Fibroblast of lung (primary cell): Measurements from ENCODE around the gene EVI5. TPM values are rescaled to one million over a fixed set of nuclear protein-coding genes. Genes with fewer than 3 reads are reported as not detected.
"Not testable (repeated sequence)": the region's sequence is repeated elsewhere in the genome, so short reads cannot be mapped to it uniquely, and the experiment has no call there.

Experiments
- DNase-seq, 2 donors: peaks; one replicate each; pipeline versions ENCODE4 v3.0.0 to v3.0.0-alpha.2; 2010; ENCODE audit warnings: low read depth in 2 of 2
- H2AFZ ChIP-seq: 2 replicates; pipeline ENCODE4 v1.5.1; 2012; ENCODE audit warnings: low read length, control low read depth, inconsistent platforms
- H3K27ac ChIP-seq: 2 replicates; pipeline ENCODE4 v1.5.1; 2011; ENCODE audit warnings: low read length, control low read depth; ENCODE audit not compliant: insufficient read depth
- H3K27me3 ChIP-seq: 2 replicates; pipeline ENCODE4 v1.5.1; 2011; ENCODE audit warnings: mild to moderate bottlenecking, low read length; ENCODE audit not compliant: control insufficient read depth, insufficient read depth
- H3K36me3 ChIP-seq: 2 replicates; pipeline ENCODE4 v1.5.1; 2011; ENCODE audit warnings: low read length; ENCODE audit not compliant: control insufficient read depth, insufficient read depth
- H3K4me1 ChIP-seq: 2 replicates; pipeline ENCODE4 v1.5.1; 2011; ENCODE audit warnings: low read length; ENCODE audit not compliant: control insufficient read depth, insufficient read depth; ENCODE audit errors: extremely low read depth
- H3K4me2 ChIP-seq: 2 replicates; pipeline ENCODE4 v1.5.1; 2011; ENCODE audit warnings: low read length, control low read depth; ENCODE audit not compliant: insufficient read depth; ENCODE audit errors: extremely low read depth
- H3K4me3 ChIP-seq, 4 experiments: fragments of 200-600 bp in 1 of 4; sonication (generic) in 1 of 4; replicated peaks in 1 of 4; 2 replicates each; pipeline ENCODE4 v1.5.1; 2011 to 2016; ENCODE audit warnings: low read length in 4 of 4, low read depth in 3 of 4, mild to moderate bottlenecking in 3 of 4, control low read depth in 2 of 4, inconsistent platforms in 1 of 4, mixed read lengths in 1 of 4; ENCODE audit not compliant: insufficient read depth in 1 of 4; ENCODE audit errors: control extremely low read depth in 1 of 4
- H3K79me2 ChIP-seq: 2 replicates; pipeline ENCODE4 v1.5.1; 2012; ENCODE audit warnings: mild to moderate bottlenecking, low read length, inconsistent platforms; ENCODE audit not compliant: control insufficient read depth, insufficient read depth
- H3K9ac ChIP-seq: 2 replicates; pipeline ENCODE4 v1.5.1; 2011; ENCODE audit warnings: mild to moderate bottlenecking, low read length, control low read depth; ENCODE audit not compliant: insufficient read depth
- H3K9me3 ChIP-seq: 2 replicates; pipeline ENCODE4 v1.5.1; 2012; ENCODE audit warnings: low read depth, low read length; ENCODE audit not compliant: control insufficient read depth, insufficient read depth
- H4K20me1 ChIP-seq: 2 replicates; pipeline ENCODE4 v1.5.1; 2011; ENCODE audit warnings: low read length; ENCODE audit not compliant: control insufficient read depth, insufficient read depth; ENCODE audit errors: extremely low read depth
- CTCF ChIP-seq, 2 donors: IDR thresholded peaks in 1 of 2; conservative IDR thresholded peaks in 1 of 2; 1 replicate in 1 of 2; 2 replicates in 1 of 2; pipeline ENCODE4 v1.5.1; 2011 to 2012; ENCODE audit warnings: low read length in 2 of 2, control low read depth in 1 of 2, inconsistent platforms in 1 of 2, low read depth in 1 of 2, mild to moderate bottlenecking in 1 of 2
- EZH2 ChIP-seq: IDR thresholded peaks from 2 replicates; pipeline ENCODE4 v1.5.1; 2012; ENCODE audit warnings: low read length, control low read depth, mild to moderate bottlenecking; ENCODE audit errors: missing control alignments
- polyA plus RNA-seq, 2 donors: library from polyadenylated mRNA; depleted of rRNA in 1 of 2; stranded (reverse) in 1 of 2; unstranded in 1 of 2; fragments of >200 nt; gene quantifications; 2 replicates each; pipeline ENCODE4 v1.2.1, GENCODE V29; 2011 to 2012; ENCODE audit warnings: missing spikeins in 1 of 2
- total RNA-seq: library from RNA; depleted of rRNA; stranded (reverse); fragments of >200 nt; gene quantifications from 2 replicates; pipeline ENCODE4 v1.2.1, GENCODE V29; 2014

Gene EVI5
- total and polyA plus RNA-seq, 2 donors (not counting 1 experiment from before 2014, with no cell fraction given) = 32.5 to 48.1 TPM

DNA sequence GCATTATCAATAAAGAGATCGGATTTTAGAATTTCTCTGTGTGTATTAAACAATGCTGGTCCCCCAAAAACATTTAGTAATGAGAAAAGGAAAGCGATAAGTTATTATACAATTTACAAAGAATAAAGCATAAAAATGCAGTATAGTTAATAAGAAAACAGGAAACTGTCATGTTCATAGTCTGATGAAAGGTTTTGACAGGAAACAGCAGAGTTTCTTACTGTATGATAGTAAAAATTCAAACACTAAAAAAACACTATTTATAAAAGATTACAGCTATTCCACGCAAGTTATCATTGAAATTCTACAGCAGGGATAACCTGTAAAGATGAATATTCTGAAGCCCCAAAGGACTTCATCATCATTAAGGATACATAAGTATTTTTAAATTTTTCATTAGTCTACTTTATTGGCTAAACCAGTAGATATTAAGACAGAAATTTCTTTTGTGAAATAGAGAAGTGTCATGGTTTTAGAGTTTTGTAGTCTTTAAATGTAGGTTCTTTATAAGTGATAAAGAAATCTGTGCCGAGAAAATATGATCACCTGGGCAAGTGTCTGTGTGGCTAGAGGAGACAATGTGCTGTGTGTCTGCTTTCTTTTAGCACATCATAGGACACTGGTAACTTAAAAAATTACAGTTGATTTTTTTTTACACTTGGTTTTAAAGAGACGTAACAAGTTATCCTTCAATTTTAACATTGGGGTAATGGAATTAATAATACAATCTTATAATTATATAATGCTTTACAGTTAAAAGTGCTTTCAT is 248.5 kb downstream of the EVI5 start:
- peaks cover 3% of the 10 kb centered on the region for H3K4me1 ChIP-seq
- H3K9ac ChIP-seq = no peak overlapping the region
- H3K27ac ChIP-seq = no peak overlapping the region
- no peak for DNase-seq
- TF ChIP-seq EZH2 (no peak), CTCF (conservative IDR thresholded peaks at IDR 0.05 in 1 of 2, IDR thresholded peaks at IDR 0.05 in 1 of 2; ENCODE audit: low read depth in 1 of 2, low read length in 2 of 2) (no peak)
- no peaks in the 10 kb centered on the region for H3K79me2 ChIP-seq
- no peak overlapping the region for H3K4me2 ChIP-seq
- H3K9me3 ChIP-seq = no peaks in the 10 kb centered on the region
- no peaks in the 10 kb centered on the region for H4K20me1 ChIP-seq
- no peak overlapping the region for H3K4me3 ChIP-seq
- H2AFZ ChIP-seq = no peak overlapping the region
- H3K27me3 ChIP-seq = no peaks in the 10 kb centered on the region
- no peaks in the 10 kb centered on the region for H3K36me3 ChIP-seq

DNA sequence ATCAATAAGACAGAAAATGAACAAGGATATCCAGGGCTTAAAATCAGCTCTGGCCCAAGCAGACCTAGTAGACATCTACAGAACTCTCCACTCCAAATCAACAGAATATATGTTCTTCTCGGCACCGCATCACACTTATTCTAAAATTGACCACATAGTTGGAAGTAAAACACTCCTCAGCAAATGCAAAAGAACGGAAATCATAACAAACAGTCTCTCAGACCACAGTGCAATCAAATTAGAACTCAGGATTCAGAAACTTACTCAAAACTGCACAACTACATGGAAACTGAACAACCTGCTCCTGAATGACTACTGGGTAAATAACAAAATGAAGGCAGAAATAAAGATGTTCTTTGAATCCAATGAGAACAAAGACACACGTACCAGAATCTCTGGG is 252.5 kb downstream of the EVI5 start:
- not testable (repeated sequence) for H3K36me3 ChIP-seq, H3K79me2 ChIP-seq, H3K4me3 ChIP-seq, H3K27me3 ChIP-seq, H3K4me2 ChIP-seq, H3K9me3 ChIP-seq, H4K20me1 ChIP-seq, H3K4me1 ChIP-seq, H3K9ac ChIP-seq, H3K27ac ChIP-seq, DNase-seq, H2AFZ ChIP-seq

DNA sequence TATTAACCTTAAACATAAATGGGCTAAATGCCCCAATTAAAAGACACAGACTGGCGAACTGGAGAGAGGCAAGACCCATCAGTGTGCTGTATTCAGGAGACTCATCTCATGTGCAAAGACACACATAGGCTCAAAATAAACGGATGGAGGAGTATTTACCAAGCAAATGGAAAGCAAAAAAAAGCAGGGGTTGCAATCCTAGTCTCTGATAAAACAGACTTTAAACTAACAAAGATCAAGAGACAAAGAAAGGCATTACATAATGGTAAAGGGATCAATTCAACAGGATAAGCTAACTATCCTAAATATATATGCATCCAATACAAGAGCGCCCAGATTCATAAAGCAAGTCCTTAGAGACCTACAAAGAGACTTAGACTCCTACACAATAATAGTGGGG is 253.0 kb downstream of the EVI5 start:
- DNase-seq, H3K27me3 ChIP-seq, H3K4me1 ChIP-seq, H3K79me2 ChIP-seq, H3K36me3 ChIP-seq, H4K20me1 ChIP-seq, H3K9me3 ChIP-seq, H3K9ac ChIP-seq, H2AFZ ChIP-seq, H3K4me2 ChIP-seq, H3K4me3 ChIP-seq, H3K27ac ChIP-seq: not testable (repeated sequence)

DNA sequence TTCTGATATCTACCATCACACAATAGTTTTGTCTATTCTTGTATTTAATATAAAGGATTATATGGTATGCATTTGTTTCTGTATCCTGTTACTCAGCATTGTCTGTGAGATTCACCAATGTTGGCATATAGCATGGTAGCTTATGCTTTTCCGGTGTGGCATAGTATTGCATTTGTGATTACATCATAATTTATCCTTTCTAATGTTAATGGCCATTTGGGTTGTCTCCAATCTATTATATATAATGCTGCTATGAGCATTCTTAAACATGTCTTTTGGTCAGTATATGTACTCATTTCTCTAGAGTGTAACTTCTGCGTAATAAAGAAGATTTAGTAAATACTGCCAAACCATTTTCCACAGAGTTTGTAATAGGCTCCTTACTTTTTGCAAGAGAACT is 257.2 kb downstream of the EVI5 start:
- Histone ChIP-seq H3K9me3 (no peaks in the 10 kb centered on the region), H3K27me3 (no peaks in the 10 kb centered on the region), H3K4me2 (no peak overlapping the region), H3K79me2 (no peaks in the 10 kb centered on the region), H3K4me3 (no peak overlapping the region), H2AFZ (no peak overlapping the region), H3K36me3 (no peaks in the 10 kb centered on the region), H3K9ac (no peak overlapping the region), H3K27ac (no peak overlapping the region), H4K20me1 (no peaks in the 10 kb centered on the region), H3K4me1 (no peaks in the 10 kb centered on the region)
- no peak for DNase-seq
- TF ChIP-seq CTCF (conservative IDR thresholded peaks at IDR 0.05 in 1 of 2, IDR thresholded peaks at IDR 0.05 in 1 of 2; ENCODE audit: low read depth in 1 of 2, low read length in 2 of 2) (no peak), EZH2 (no peak)

DNA sequence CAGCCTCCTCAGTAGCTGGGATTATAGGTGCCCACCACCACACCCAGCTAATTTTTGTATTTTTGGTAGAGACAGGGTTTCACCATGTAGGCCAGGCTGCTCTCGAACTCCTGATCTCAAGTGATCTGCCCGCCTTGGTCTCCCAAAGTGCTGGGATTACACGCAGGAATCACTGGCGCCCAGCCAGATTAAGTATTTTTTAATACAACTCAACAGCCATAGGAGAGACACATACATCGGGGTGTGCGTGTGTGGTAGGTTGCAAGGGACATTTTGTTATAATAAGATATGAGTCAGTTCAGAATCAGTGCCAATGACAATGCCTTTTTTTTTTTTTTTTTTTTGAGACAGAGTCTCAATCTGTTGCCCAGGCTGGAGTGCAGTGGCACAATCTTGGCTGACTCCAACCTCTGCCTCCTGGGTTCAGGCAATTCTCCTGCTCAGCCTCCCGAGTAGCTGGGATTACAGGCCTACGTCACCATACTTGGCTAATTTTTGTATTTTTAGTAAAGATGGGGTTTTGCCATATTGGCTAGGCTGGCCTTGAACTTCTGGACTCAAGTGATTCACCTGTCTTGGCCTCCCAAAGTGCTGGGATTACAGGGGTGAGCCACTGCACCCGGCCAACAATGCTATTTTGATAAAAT is 259.8 kb downstream of the EVI5 start:
- not testable (repeated sequence) for H3K9ac ChIP-seq, H3K36me3 ChIP-seq, H3K27ac ChIP-seq, H2AFZ ChIP-seq, H3K79me2 ChIP-seq, H3K4me1 ChIP-seq, H4K20me1 ChIP-seq, H3K27me3 ChIP-seq, H3K4me3 ChIP-seq, H3K9me3 ChIP-seq, H3K4me2 ChIP-seq, DNase-seq
